Endothelial cell of umbilical vein (primary cell): ENCODE results near the gene PSMD3. TPM values are rescaled to one million over a fixed set of nuclear protein-coding genes. Genes with fewer than 3 reads are reported as not detected.

Experiments used
- BruUV-seq: library from RNA; stranded (reverse); fragments of 400-500 nt; replicated peaks from 2 replicates; lab custom pipeline; 2021; lab: Mats Ljungman, UMichigan
- CTCF ChIA-PET: fragments of 300-600, 350-600 bp; sonication (Branson Sonifier 250); formaldehyde crosslinking; loops from one replicate; lab custom pipeline; 2021; ENCODE audit warnings: antibody characterized with exemption, inconsistent platforms; lab: Charles Lee
- POLR2A ChIA-PET: fragments of 300-600, 350-600 bp; sonication (Branson Sonifier 250); formaldehyde crosslinking; loops from one replicate; lab custom pipeline; 2021; ENCODE audit warnings: antibody characterized with exemption, inconsistent platforms; lab: Charles Lee
- DNase-seq: peaks from one replicate; pipeline ENCODE4 v3.0.0-alpha.2; 2011; ENCODE audit warnings: low read depth, low spot score
- FAIRE-seq: peaks from 2 replicates; lab custom pipeline; 2011; peaks lifted over from hg19 to GRCh38; lab: Jason Lieb, UNC
- H2AFZ ChIP-seq: 2 replicates; pipeline ENCODE4 v1.6.0; 2012; ENCODE audit warnings: low read depth, low read length, control low read depth, inconsistent platforms
- H3K27ac ChIP-seq: 2 replicates; pipeline ENCODE4 v1.5.1; 2011; ENCODE audit warnings: low read depth, mild to moderate bottlenecking, control low read depth, low read length, moderate library complexity; ENCODE audit not compliant: insufficient read depth
- H3K27me3 ChIP-seq, 2 experiments: 2 replicates each; pipeline versions ENCODE4 v1.6.0 to v1.6.1; 2011; ENCODE audit warnings: low read length in 2 of 2, mixed read lengths in 1 of 2; ENCODE audit not compliant: control insufficient read depth in 2 of 2, insufficient read depth in 2 of 2
- H3K36me3 ChIP-seq, 2 experiments: 2 replicates in 1 of 2; 3 replicates in 1 of 2; pipeline ENCODE4 v1.5.1; 2011; ENCODE audit warnings: low read length in 2 of 2, mild to moderate bottlenecking in 1 of 2, moderate library complexity in 1 of 2; ENCODE audit not compliant: control insufficient read depth in 2 of 2, insufficient read depth in 2 of 2; ENCODE audit errors: extremely low read depth in 1 of 2
- H3K4me1 ChIP-seq: 3 replicates; pipeline ENCODE4 v1.5.1; 2011; ENCODE audit warnings: mild to moderate bottlenecking, low read length; ENCODE audit not compliant: control insufficient read depth, insufficient read depth; ENCODE audit errors: extremely low read depth
- H3K4me2 ChIP-seq: 2 replicates; pipeline ENCODE4 v1.6.1; 2011; ENCODE audit warnings: low read length, control low read depth, mixed read lengths; ENCODE audit not compliant: insufficient read depth
- H3K4me3 ChIP-seq, 3 experiments: fragments of 200-600 bp in 1 of 3; sonication (generic), shearing (Covaris generic) in 1 of 3; replicated peaks in 1 of 3; 2 replicates each; pipeline ENCODE4 v1.5.1; 2011 to 2016; ENCODE audit warnings: control low read depth in 3 of 3, low read length in 3 of 3, mild to moderate bottlenecking in 2 of 3, inconsistent platforms in 1 of 3, low read depth in 1 of 3, moderate library complexity in 1 of 3; ENCODE audit not compliant: insufficient read depth in 1 of 3
- H3K79me2 ChIP-seq: 2 replicates; pipeline ENCODE4 v1.6.0; 2012; ENCODE audit warnings: low read length, inconsistent platforms; ENCODE audit not compliant: control insufficient read depth, insufficient read depth
- H3K9ac ChIP-seq: replicated peaks from 2 replicates; pipeline ENCODE3; 2011; ENCODE audit warnings: low read length, control low read depth; ENCODE audit not compliant: insufficient read depth; ENCODE audit errors: extremely low read depth
- H3K9me1 ChIP-seq: replicated peaks from 3 replicates; pipeline ENCODE4 v1.6.0; 2011; ENCODE audit warnings: mild to moderate bottlenecking, low read length; ENCODE audit not compliant: control insufficient read depth, insufficient read depth; ENCODE audit errors: extremely low read depth
- H3K9me3 ChIP-seq: replicated peaks from 2 replicates; pipeline ENCODE4 v1.5.1; 2012; ENCODE audit warnings: low read length, inconsistent platforms; ENCODE audit not compliant: control insufficient read depth, insufficient read depth
- H4K20me1 ChIP-seq: replicated peaks from 2 replicates; pipeline ENCODE3; 2011; ENCODE audit warnings: mild to moderate bottlenecking, low read length; ENCODE audit not compliant: control insufficient read depth, insufficient read depth; ENCODE audit errors: extremely low read depth
- EZH2 ChIP-seq: IDR thresholded peaks from 2 replicates; pipeline ENCODE4 v1.6.1; 2012; ENCODE audit warnings: borderline replicate concordance, low read depth, mild to moderate bottlenecking, moderate library complexity, low read length, inconsistent platforms; ENCODE audit not compliant: severe bottlenecking
- FOS ChIP-seq: IDR thresholded peaks from 2 replicates; pipeline ENCODE4 v1.6.1; 2011; ENCODE audit warnings: mild to moderate bottlenecking, low read length, moderate library complexity, borderline replicate concordance; ENCODE audit not compliant: insufficient read depth
- GATA2 ChIP-seq: IDR thresholded peaks from 2 replicates; pipeline ENCODE4 v1.7.0; 2011; ENCODE audit warnings: low read depth, mild to moderate bottlenecking, moderate library complexity, mixed read lengths, low read length; ENCODE audit not compliant: insufficient read length, insufficient read depth
- JUN ChIP-seq: IDR thresholded peaks from 2 replicates; pipeline ENCODE4 v1.6.1; 2011; ENCODE audit warnings: borderline replicate concordance, low read depth; ENCODE audit not compliant: insufficient read length, insufficient read depth
- MYC ChIP-seq: IDR thresholded peaks from one replicate; pipeline ENCODE4 v1.6.1; 2011; ENCODE audit warnings: mild to moderate bottlenecking, low read depth, low read length
- POLR2A ChIP-seq: IDR thresholded peaks from 2 replicates; pipeline ENCODE4 v1.6.1; 2012; ENCODE audit warnings: low read depth, mild to moderate bottlenecking, control low read depth, low read length
- POLR2AphosphoS5 ChIP-seq: IDR thresholded peaks from 2 replicates; pipeline ENCODE4 v1.6.1; 2012; ENCODE audit warnings: low read depth, mild to moderate bottlenecking, control low read depth, low read length, moderate library complexity; ENCODE audit not compliant: insufficient read depth
- dilution Hi-C: fragments of 300-500 bp; cut with MboI; formaldehyde crosslinking; loops from one replicate; pipeline ENCODE4 v1.15.0; 2019; ENCODE audit warnings: low sequenced_read_pairs; ENCODE audit not compliant: extremely low pct_ligation_motif_present
- intact Hi-C: fragments of 100-400 bp; cut with micrococcal nuclease; formaldehyde crosslinking; loops from one replicate; pipeline ENCODE4 v1.10.0; 2022
- polyA plus RNA-seq, 4 experiments: library from polyadenylated mRNA; depleted of rRNA in 3 of 4; stranded (reverse) in 3 of 4; unstranded in 1 of 4; fragments of >200 nt; gene quantifications; 2 replicates each; pipeline versions ENCODE4 v1.2.1 to v1.2.3, GENCODE V29; 2011 to 2012; ENCODE audit warnings: missing spikeins in 1 of 4
- total RNA-seq: library from RNA; stranded (reverse); gene quantifications from 2 replicates; pipeline ENCODE4 v1.2.3, GENCODE V29; 2021
- TF ChIP-seq, protein P1 (sequence below), 2 donors: IDR thresholded peaks; 1 replicate in 1 of 2; 2 replicates in 1 of 2; pipeline ENCODE4 v1.5.1; 2011; ENCODE audit warnings: low read length in 2 of 2, mild to moderate bottlenecking in 2 of 2, moderate library complexity in 2 of 2, control low read depth in 1 of 2, inconsistent platforms in 1 of 2, low read depth in 1 of 2; ENCODE audit not compliant: insufficient read depth in 1 of 2; ENCODE audit errors: extremely low read depth in 1 of 2
- TF ChIP-seq, protein P2 (sequence below): IDR thresholded peaks from 2 replicates; pipeline ENCODE4 v1.6.1; 2011; ENCODE audit not compliant: insufficient read depth, insufficient read length

The PSMD3 gene
- total and polyA plus RNA-seq, 2 donors (not counting 3 experiments of a cell fraction or from before 2014, with no cell fraction given) = 120 to 136 TPM

DNA sequence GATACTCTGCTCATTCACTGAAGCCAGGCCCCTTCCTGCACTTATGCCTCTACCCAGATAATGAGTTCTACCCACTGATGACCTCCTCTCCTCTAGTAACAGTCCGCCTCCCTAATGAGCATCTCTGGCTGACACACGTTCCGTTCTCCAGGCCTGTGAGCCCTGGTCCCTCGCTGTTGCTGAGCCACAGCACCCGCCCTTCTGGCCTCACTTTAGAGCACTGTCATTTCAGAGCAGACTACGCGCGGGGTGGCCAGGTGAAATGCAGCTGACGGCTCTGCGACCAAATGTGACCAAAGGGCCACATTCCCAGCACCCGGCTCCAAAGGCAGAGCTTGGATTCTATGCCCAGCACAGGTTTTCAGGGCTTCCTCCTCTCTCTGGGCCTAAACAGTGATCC lies 13.8 kb downstream of the PSMD3 start:
- FAIRE-seq (no peak), DNase-seq (no peak)
- H3K9me3 ChIP-seq = no peaks in the 10 kb centered on the region
- H3K9me1 ChIP-seq = no peaks in the 10 kb centered on the region
- H3K9ac ChIP-seq = no peak overlapping the region
- no peak overlapping the region for H3K27ac ChIP-seq
- POLR2A ChIA-PET = no interaction called here
- no peaks in the 10 kb centered on the region for H3K4me1 ChIP-seq
- no peak overlapping the region for H3K4me2 ChIP-seq
- H3K4me3 ChIP-seq = no peak overlapping the region
- dilution Hi-C loops = no loop called here
- H4K20me1 ChIP-seq = no peaks in the 10 kb centered on the region
- H3K79me2 ChIP-seq = no peaks in the 10 kb centered on the region
- TF ChIP-seq MYC = no peak
- TF ChIP-seq JUN = no peak
- TF ChIP-seq, protein P1, sequence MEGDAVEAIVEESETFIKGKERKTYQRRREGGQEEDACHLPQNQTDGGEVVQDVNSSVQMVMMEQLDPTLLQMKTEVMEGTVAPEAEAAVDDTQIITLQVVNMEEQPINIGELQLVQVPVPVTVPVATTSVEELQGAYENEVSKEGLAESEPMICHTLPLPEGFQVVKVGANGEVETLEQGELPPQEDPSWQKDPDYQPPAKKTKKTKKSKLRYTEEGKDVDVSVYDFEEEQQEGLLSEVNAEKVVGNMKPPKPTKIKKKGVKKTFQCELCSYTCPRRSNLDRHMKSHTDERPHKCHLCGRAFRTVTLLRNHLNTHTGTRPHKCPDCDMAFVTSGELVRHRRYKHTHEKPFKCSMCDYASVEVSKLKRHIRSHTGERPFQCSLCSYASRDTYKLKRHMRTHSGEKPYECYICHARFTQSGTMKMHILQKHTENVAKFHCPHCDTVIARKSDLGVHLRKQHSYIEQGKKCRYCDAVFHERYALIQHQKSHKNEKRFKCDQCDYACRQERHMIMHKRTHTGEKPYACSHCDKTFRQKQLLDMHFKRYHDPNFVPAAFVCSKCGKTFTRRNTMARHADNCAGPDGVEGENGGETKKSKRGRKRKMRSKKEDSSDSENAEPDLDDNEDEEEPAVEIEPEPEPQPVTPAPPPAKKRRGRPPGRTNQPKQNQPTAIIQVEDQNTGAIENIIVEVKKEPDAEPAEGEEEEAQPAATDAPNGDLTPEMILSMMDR (IDR thresholded peaks at IDR 0.05; ENCODE audit: extremely low read depth in 1 of 2, insufficient read depth in 1 of 2, low read depth in 1 of 2, low read length in 2 of 2) = no peak
- no peak for TF ChIP-seq GATA2
- TF ChIP-seq, protein P2, sequence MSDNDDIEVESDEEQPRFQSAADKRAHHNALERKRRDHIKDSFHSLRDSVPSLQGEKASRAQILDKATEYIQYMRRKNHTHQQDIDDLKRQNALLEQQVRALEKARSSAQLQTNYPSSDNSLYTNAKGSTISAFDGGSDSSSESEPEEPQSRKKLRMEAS = no peak
- no peak for TF ChIP-seq EZH2
- TF ChIP-seq POLR2AphosphoS5 = no peak
- TF ChIP-seq FOS = no peak
- no peak for TF ChIP-seq POLR2A
- intact Hi-C loops = no loop called here
- H2AFZ ChIP-seq = no peak overlapping the region
- BruUV-seq = no TSS peak
- CTCF ChIA-PET = no interaction called here
- H3K27me3 ChIP-seq = no peaks in the 10 kb centered on the region
- H3K36me3 ChIP-seq = peaks cover 19 to 65% of the 10 kb centered on the region in 2 experiments
